Esophagus (tissue), 2 donors: ENCODE results near the gene PRRG4. TPM values are rescaled to one million over a fixed set of nuclear protein-coding genes. Genes with fewer than 3 reads are reported as not detected.

Experiments
- H3K27ac ChIP-seq, 2 donors: one replicate each; pipeline ENCODE4 v1.5.1; 2013; ENCODE audit warnings: low read depth in 2 of 2, mild to moderate bottlenecking in 2 of 2, inconsistent platforms in 1 of 2, low read length in 1 of 2, moderate library complexity in 1 of 2
- H3K27me3 ChIP-seq, 2 donors: one replicate each; pipeline ENCODE4 v1.6.1; 2013; ENCODE audit warnings: low read length in 2 of 2, control low read depth in 1 of 2, mild to moderate bottlenecking in 1 of 2; ENCODE audit not compliant: insufficient read depth in 2 of 2, control insufficient read depth in 1 of 2
- H3K36me3 ChIP-seq, 2 donors: one replicate each; pipeline ENCODE4 v1.6.1; 2013; ENCODE audit warnings: low read length in 1 of 2; ENCODE audit not compliant: control insufficient read depth in 2 of 2, insufficient read depth in 2 of 2
- H3K4me1 ChIP-seq, 2 donors: one replicate each; pipeline ENCODE4 v1.6.1; 2013; ENCODE audit warnings: low read length in 1 of 2; ENCODE audit not compliant: control insufficient read depth in 2 of 2, insufficient read depth in 2 of 2
- H3K4me3 ChIP-seq, 2 donors: one replicate each; pipeline ENCODE4 v1.5.1; 2013; ENCODE audit warnings: low read length in 2 of 2, mild to moderate bottlenecking in 2 of 2, low read depth in 1 of 2, moderate library complexity in 1 of 2
- H3K9me3 ChIP-seq, 2 donors: one replicate each; pipeline ENCODE4 v1.6.1; 2013; ENCODE audit warnings: mild to moderate bottlenecking in 2 of 2, low read depth in 1 of 2, low read length in 1 of 2, moderate library complexity in 1 of 2; ENCODE audit not compliant: control insufficient read depth in 2 of 2, insufficient read depth in 1 of 2
- WGBS, 2 donors: extraction: QIAGEN DNeasy Blood & Tissue Kit; methylation state at CpG; one replicate each; pipeline ENCODE4 v1.1.7; 2013; 5-methylcytosine and 5-hydroxymethylcytosine counted together
- polyA plus RNA-seq, 2 donors: library from polyadenylated mRNA; stranded (reverse); fragments of 200-250 nt; gene quantifications; one replicate each; pipeline ENCODE4 v1.2.3, GENCODE V29; 2013
- donor health status: healthy with polysubstance abuse.
- donor health status: Bipolar disorder and iron deficiency.

PRRG4 gene
- polyA plus RNA-seq, 2 donors = 16.9 to 20.6 TPM

DNA sequence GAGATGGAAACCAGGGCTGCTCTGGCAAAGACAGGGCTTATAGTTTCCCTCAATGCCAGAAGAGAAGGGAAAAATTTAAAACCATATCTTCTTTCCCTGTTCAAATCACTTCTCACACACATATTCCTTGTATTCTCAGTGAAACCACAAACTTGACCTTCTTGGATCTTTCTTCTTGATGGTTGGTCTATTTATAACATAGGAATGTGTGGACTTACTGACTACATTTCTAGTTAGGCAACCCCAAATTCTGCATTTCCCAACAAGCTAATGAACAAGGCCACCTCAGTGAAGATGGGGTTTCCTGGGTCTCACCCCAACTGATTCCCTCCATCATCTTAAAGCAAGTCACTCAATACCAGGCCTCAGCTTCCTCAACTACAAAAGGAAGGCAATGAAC, 59.1 kb downstream of the PRRG4 start:
- H3K27ac ChIP-seq = no peak overlapping the region

GRCh38 chr11:32890843-32891656, 61.3 kb downstream of the PRRG4 start:
- Histone ChIP-seq H3K27me3 (no peaks in the 10 kb centered on the region), H3K36me3 (no peaks in the 10 kb centered on the region), H3K4me1 (no peaks in the 10 kb centered on the region), H3K27ac (no peak overlapping the region), H3K4me3 (no peak overlapping the region), H3K9me3 (no peaks in the 10 kb centered on the region)
- WGBS, 2 donors = 49 to 52% methylated on average over 11 of the region's 11 CpGs

More for the DNA sequence above, 59.1 kb downstream of the PRRG4 start:
- Histone ChIP-seq H3K4me3 (no peak overlapping the region), H3K9me3 (no peaks in the 10 kb centered on the region), H3K36me3 (no peaks in the 10 kb centered on the region), H3K27me3 (no peaks in the 10 kb centered on the region), H3K4me1 (no peaks in the 10 kb centered on the region)

GRCh38 chr11:32891657-32892354, 62.1 kb downstream of the PRRG4 start:
- Histone ChIP-seq H3K4me3 (peak overlapping the region; percentile 93 to 95), H3K4me1 (no peaks in the 10 kb centered on the region), H3K9me3 (no peaks in the 10 kb centered on the region), H3K36me3 (no peaks in the 10 kb centered on the region), H3K27me3 (no peaks in the 10 kb centered on the region), H3K27ac (peak overlapping the region; percentile 94 to 95)
- whole genome bisulfite sequencing, 2 donors = 9 to 10% methylated on average over 10 of the region's 10 CpGs

DNA sequence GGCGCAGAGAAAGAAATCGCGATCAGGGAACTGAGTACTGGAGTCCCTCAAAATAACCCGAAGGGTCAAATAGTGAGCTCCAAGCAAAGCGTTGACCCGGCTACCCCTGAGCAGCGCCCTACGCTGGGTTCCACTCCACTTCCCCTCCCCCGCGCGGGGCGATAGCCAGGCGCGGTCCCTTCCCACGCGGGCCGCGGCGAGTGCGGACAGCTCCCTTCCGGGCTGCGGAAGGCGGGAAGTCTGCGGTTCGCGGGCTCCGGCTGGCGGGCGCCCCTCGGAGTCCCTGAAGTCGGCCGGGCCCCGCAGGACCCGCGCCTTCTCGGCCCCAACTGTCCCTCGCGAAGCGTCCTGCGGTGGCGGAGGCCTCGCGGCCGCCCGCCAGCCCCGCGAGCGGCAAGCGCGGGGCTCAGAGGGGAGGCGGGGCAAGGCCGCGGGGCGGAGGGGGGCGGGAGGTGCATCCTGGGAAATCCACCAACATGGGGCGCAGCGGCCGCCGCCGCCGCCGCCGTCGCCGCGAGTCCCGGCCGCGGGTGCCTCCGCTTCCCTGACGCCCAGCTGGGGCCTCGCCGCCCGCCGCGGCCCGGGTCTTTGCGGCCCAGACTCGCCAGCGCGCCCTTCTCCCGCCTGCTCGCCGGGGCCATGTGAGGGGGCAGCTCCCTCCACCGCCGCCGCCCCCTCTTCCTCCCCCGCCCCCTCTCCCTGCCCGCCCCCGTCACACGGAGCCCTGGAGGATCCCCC, 62.8 kb downstream of the PRRG4 start, which contains the start of gene QSER1:
QSER1 (plus strand) TSS at position 457 of the 738 bp plus-strand sequence. CDS start 315 bp downstream, outside the sequence.
- Histone ChIP-seq H3K4me1 (no peaks in the 10 kb centered on the region), H3K27ac (peak within 1 kb of the TSS; percentile 94 to 95), H3K27me3 (no peaks in the 10 kb centered on the region), H3K4me3 (peak within 1 kb of the TSS; percentile 93 to 95), H3K36me3 (no peaks in the 10 kb centered on the region), H3K9me3 (no peaks in the 10 kb centered on the region)
- 1% methylated on average over 47 to 90 of the region's 91 CpGs for WGBS, 2 donors

DNA sequence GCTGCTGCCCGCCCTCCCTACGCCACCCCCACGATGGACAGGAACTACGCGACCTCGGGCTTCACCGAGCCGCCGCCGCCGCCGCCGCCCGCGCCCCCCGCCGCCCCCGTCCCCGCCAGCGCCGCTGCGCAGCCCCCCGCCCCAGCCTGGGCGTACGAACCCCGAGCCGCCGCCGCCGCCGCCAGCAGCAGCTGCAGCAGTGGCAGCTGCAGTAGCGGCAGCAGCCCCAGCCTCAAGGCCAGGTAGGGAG, 63.3 kb downstream of the PRRG4 start:
- peak overlapping the region; percentile 94 to 95 for H3K27ac ChIP-seq
- peak overlapping the region; percentile 93 to 95 for H3K4me3 ChIP-seq
- no peaks in the 10 kb centered on the region for H3K27me3 ChIP-seq
- no peaks in the 10 kb centered on the region for H3K4me1 ChIP-seq
- WGBS, 2 donors = 0 to 1% methylated on average over 13 to 32 of the region's 32 CpGs
- H3K36me3 ChIP-seq = no peaks in the 10 kb centered on the region
- H3K9me3 ChIP-seq = no peaks in the 10 kb centered on the region

GRCh38 chr11:32893343-32894148, 63.8 kb downstream of the PRRG4 start:
- no peaks in the 10 kb centered on the region for H3K27me3 ChIP-seq
- WGBS, 2 donors = 0 to 1% methylated on average over 56 to 66 of the region's 66 CpGs
- peak overlapping the region; percentile 93 to 95 for H3K4me3 ChIP-seq
- no peaks in the 10 kb centered on the region for H3K36me3 ChIP-seq
- peak overlapping the region; percentile 94 to 95 for H3K27ac ChIP-seq
- no peaks in the 10 kb centered on the region for H3K4me1 ChIP-seq
- no peaks in the 10 kb centered on the region for H3K9me3 ChIP-seq

DNA sequence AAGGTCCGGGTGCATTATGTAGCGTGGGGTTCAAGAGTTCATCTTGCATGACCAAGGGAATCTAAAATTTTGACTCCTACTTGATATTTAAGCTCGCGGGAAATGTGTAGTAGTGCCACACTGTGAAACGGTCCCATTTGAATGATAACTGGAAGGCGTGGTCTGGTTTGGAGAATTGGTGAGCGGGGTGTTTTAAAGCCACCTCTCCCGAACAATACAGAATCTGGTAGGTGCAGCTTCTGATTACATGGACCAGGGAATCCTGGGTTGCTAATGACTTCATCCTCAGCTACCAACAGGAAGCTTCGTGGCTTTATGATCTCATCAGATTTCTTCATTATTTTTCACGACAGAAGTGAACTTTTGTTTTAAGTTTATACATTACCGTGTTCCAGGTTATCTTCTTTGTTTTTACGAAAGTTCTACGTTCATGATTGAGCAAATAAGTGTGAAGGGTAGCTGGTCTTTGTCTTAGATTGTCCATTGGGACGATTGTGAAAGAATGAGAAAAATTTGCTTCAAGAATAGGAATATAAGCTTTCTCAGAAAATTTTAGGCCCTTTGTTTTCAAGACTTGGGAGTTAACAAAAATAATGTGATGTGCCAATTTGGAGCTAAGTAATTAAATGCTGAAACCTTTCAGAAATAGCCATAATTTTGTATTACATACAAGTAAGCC, 64.6 kb downstream of the PRRG4 start:
- Histone ChIP-seq H3K9me3 (no peaks in the 10 kb centered on the region), H3K4me1 (no peaks in the 10 kb centered on the region), H3K27me3 (no peaks in the 10 kb centered on the region), H3K36me3 (no peaks in the 10 kb centered on the region), H3K4me3 (peak overlapping the region; percentile 93 to 95), H3K27ac (peak overlapping the region; percentile 94 to 95)
- 4 to 7% methylated on average over 14 of the region's 14 CpGs for WGBS, 2 donors

GRCh38 chr11:32894921-32895320, 65.2 kb downstream of the PRRG4 start:
- WGBS, 2 donors = 67 to 68% methylated on average over 3 of the region's 3 CpGs
- Histone ChIP-seq H3K27me3 (no peaks in the 10 kb centered on the region), H3K27ac (peak overlapping the region in 1 of 2 donors; percentile 38), H3K9me3 (no peaks in the 10 kb centered on the region), H3K4me3 (no peak overlapping the region), H3K36me3 (no peaks in the 10 kb centered on the region), H3K4me1 (no peaks in the 10 kb centered on the region)
